ENCODE results near the gene RFX1. TPM values are rescaled to one million over a fixed set of nuclear protein-coding genes. Genes with fewer than 3 reads are reported as not detected.

Gene RFX1
- total and polyA plus RNA-seq, 2 of the 13 experiments (the other 11 are each of a cell fraction or from before 2014, with no cell fraction given) = 1.1 to 1.3 TPM

DNA sequence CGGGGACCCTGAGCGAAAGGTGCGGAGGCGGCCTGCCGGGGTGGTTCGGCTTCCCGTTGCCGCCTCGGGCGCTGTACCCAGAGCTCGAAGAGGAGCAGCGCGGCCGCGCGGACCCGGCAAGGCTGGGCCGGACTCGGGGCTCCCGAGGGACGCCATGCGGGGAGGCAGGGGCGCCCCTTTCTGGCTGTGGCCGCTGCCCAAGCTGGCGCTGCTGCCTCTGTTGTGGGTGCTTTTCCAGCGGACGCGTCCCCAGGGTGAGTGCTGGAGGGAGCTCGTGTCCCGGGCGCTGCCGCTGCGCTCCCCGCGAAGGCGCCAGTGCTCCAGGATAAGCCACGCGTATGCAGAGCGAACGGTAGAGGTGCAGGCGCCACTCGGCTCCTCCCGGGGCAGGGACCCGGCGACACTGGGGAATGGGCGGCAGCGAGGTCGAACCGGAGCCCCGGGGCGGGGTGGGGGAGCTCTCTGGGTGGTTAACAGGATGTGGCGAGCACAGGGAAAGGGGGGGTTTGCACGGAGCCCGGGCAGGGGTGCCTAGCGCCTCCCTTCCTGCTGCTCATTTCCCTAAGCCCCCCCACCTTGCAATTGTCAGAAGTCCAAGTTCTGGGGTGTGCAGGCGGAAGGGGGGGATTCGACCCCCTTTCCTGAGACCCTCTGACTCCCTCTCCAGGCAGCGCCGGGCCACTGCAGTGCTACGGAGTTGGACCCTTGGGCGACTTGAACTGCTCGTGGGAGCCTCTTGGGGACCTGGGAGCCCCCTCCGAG is 25.8 kb upstream of the RFX1 start, which contains the start of gene IL27RA (continued):
- TF ChIP-seq, protein P1, sequence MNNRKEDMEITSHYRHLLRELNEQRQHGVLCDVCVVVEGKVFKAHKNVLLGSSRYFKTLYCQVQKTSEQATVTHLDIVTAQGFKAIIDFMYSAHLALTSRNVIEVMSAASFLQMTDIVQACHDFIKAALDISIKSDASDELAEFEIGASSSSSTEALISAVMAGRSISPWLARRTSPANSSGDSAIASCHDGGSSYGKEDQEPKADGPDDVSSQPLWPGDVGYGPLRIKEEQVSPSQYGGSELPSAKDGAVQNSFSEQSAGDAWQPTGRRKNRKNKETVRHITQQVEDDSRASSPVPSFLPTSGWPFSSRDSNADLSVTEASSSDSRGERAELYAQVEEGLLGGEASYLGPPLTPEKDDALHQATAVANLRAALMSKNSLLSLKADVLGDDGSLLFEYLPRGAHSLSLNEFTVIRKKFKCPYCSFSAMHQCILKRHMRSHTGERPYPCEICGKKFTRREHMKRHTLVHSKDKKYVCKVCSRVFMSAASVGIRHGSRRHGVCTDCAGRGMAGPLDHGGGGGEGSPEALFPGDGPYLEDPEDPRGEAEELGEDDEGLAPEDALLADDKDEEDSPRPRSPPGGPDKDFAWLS (CRISPR knock-in tag; IDR thresholded peaks at IDR 0.05; ENCODE audit: borderline replicate concordance) = peak; percentile 96
- peak; percentile 51; the same call in 1 of the 2 replicates for TF ChIP-seq SPEN (CRISPR knock-in tag; IDR thresholded peaks at IDR 0.05; ENCODE audit: low read depth)
- peak; percentile 87; the same call in 1 of the 2 replicates for TF ChIP-seq ZNF230 (CRISPR knock-in tag; IDR thresholded peaks at IDR 0.05)
- TF ChIP-seq SOX6 (IDR thresholded peaks at IDR 0.05) = no peak
- no peak; the same call in 1 of the 2 replicates for TF ChIP-seq SOX6 (CRISPR knock-in tag; IDR thresholded peaks at IDR 0.05)
- TF ChIP-seq, protein P2, sequence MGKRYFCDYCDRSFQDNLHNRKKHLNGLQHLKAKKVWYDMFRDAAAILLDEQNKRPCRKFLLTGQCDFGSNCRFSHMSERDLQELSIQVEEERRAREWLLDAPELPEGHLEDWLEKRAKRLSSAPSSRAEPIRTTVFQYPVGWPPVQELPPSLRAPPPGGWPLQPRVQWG (CRISPR knock-in tag; IDR thresholded peaks at IDR 0.05; ENCODE audit: borderline replicate concordance, low read depth) = no peak
- no peak for TF ChIP-seq ZNF251 (CRISPR knock-in tag; IDR thresholded peaks at IDR 0.05)
- TF ChIP-seq U2AF1 (optimal IDR thresholded peaks at IDR 0.05; ENCODE audit: low read depth, low read length) = no peak
- TF ChIP-seq, protein P3, sequence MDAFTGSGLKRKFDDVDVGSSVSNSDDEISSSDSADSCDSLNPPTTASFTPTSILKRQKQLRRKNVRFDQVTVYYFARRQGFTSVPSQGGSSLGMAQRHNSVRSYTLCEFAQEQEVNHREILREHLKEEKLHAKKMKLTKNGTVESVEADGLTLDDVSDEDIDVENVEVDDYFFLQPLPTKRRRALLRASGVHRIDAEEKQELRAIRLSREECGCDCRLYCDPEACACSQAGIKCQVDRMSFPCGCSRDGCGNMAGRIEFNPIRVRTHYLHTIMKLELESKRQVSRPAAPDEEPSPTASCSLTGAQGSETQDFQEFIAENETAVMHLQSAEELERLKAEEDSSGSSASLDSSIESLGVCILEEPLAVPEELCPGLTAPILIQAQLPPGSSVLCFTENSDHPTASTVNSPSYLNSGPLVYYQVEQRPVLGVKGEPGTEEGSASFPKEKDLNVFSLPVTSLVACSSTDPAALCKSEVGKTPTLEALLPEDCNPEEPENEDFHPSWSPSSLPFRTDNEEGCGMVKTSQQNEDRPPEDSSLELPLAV (CRISPR knock-in tag; conservative IDR thresholded peaks at IDR 0.05; ENCODE audit: low read depth) = no peak
- no peak for TF ChIP-seq RFX1 (IDR thresholded peaks at IDR 0.05)
- TF ChIP-seq HDAC1 (CRISPR knock-in tag; IDR thresholded peaks at IDR 0.05) = peak; percentile 75
- peak; percentile 49; the same call in 1 of the 2 replicates for TF ChIP-seq TAF1 (CRISPR knock-in tag; IDR thresholded peaks at IDR 0.05)
- TF ChIP-seq, protein P4, sequence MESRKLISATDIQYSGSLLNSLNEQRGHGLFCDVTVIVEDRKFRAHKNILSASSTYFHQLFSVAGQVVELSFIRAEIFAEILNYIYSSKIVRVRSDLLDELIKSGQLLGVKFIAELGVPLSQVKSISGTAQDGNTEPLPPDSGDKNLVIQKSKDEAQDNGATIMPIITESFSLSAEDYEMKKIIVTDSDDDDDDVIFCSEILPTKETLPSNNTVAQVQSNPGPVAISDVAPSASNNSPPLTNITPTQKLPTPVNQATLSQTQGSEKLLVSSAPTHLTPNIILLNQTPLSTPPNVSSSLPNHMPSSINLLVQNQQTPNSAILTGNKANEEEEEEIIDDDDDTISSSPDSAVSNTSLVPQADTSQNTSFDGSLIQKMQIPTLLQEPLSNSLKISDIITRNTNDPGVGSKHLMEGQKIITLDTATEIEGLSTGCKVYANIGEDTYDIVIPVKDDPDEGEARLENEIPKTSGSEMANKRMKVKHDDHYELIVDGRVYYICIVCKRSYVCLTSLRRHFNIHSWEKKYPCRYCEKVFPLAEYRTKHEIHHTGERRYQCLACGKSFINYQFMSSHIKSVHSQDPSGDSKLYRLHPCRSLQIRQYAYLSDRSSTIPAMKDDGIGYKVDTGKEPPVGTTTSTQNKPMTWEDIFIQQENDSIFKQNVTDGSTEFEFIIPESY (CRISPR knock-in tag; IDR thresholded peaks at IDR 0.05) = no peak
- TF ChIP-seq, protein P5, sequence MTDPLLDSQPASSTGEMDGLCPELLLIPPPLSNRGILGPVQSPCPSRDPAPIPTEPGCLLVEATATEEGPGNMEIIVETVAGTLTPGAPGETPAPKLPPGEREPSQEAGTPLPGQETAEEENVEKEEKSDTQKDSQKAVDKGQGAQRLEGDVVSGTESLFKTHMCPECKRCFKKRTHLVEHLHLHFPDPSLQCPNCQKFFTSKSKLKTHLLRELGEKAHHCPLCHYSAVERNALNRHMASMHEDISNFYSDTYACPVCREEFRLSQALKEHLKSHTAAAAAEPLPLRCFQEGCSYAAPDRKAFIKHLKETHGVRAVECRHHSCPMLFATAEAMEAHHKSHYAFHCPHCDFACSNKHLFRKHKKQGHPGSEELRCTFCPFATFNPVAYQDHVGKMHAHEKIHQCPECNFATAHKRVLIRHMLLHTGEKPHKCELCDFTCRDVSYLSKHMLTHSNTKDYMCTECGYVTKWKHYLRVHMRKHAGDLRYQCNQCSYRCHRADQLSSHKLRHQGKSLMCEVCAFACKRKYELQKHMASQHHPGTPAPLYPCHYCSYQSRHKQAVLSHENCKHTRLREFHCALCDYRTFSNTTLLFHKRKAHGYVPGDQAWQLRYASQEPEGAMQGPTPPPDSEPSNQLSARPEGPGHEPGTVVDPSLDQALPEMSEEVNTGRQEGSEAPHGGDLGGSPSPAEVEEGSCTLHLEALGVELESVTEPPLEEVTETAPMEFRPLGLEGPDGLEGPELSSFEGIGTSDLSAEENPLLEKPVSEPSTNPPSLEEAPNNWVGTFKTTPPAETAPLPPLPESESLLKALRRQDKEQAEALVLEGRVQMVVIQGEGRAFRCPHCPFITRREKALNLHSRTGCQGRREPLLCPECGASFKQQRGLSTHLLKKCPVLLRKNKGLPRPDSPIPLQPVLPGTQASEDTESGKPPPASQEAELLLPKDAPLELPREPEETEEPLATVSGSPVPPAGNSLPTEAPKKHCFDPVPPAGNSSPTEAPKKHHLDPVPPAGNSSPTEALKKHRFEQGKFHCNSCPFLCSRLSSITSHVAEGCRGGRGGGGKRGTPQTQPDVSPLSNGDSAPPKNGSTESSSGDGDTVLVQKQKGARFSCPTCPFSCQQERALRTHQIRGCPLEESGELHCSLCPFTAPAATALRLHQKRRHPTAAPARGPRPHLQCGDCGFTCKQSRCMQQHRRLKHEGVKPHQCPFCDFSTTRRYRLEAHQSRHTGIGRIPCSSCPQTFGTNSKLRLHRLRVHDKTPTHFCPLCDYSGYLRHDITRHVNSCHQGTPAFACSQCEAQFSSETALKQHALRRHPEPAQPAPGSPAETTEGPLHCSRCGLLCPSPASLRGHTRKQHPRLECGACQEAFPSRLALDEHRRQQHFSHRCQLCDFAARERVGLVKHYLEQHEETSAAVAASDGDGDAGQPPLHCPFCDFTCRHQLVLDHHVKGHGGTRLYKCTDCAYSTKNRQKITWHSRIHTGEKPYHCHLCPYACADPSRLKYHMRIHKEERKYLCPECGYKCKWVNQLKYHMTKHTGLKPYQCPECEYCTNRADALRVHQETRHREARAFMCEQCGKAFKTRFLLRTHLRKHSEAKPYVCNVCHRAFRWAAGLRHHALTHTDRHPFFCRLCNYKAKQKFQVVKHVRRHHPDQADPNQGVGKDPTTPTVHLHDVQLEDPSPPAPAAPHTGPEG (CRISPR knock-in tag; IDR thresholded peaks at IDR 0.05) = peak; percentile 38; the same call in 1 of the 2 replicates
- TF ChIP-seq TCF12 (IDR thresholded peaks at IDR 0.05) = no peak
- TF ChIP-seq TCF12 (CRISPR knock-in tag; IDR thresholded peaks at IDR 0.05) = no peak
- TF ChIP-seq ZNF337 (CRISPR knock-in tag; IDR thresholded peaks at IDR 0.05; ENCODE audit: borderline replicate concordance, low read depth) = no peak
- TF ChIP-seq ZMYM3 (CRISPR knock-in tag; IDR thresholded peaks at IDR 0.05) = no peak; the same call in none of the 2 replicates
